HG03575 (cell line): ENCODE measurements around the gene SVOP.

Experiments
- ATAC-seq: cut with Tn5 transposase; IDR thresholded peaks from one replicate; pipeline ENCODE4 v1.9.1; 2021; ENCODE audit not compliant: unreplicated experiment, insufficient number of reproducible peaks, low FRiP score; ENCODE audit errors: extremely low read depth

Gene SVOP

DNA sequence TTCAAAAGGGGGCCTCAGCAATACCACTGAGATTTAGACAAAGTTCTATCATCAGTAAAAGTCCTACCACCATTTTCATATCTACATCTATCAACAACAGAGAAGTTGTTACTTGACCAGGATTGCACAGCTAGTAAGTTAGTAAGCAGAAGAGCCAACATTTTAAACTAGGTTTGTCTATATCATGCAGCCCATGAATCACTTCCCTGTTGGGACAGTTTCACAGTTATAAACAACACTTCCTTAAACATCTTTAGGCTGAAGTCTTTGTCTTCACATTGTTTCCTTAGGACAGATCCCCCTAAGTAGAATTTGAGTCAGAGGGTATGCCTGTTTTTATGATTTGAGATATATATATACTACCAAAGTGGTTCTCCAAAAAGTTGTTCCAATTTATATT is 72.5 kb downstream of the SVOP start:
- ATAC-seq: no peak

DNA sequence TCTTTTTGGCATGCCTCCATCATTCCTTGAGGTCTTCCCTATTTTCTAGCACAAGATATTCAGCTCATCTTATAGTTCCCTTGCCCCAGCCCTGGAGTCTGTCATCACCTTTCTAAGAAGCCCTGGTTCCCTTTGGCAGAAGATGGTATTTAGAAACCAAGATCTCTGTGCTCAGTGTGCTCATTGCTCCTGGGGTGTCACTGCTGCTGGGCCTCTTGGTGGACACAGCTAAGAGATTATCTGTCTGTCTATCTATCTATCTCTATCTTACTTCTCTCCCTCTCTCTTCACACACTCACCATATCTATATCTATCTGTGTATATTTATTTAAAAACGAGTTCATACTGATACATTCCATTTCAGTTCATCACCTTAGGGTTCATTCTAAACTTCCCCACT is 73.8 kb downstream of the SVOP start:
- no peak for ATAC-seq

DNA sequence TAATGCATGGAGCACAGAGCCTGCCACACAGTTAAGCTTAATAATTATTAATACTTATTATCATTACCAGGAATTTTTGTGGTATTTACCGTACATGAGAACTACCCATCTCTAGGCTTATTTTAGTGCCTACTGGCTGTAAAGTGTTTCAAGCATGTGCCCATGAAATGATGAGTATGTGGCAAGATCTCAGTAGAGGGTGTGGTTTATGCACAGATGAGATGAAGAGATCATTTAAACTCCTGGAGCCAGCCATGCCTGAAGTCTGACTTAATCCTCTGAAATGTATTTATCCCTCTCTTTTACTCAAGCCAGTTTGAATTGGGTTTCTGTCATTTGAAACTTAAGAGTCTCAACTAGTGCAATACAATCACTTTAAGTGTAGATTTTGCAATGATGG is 80.7 kb downstream of the SVOP start:
- no peak for ATAC-seq

DNA sequence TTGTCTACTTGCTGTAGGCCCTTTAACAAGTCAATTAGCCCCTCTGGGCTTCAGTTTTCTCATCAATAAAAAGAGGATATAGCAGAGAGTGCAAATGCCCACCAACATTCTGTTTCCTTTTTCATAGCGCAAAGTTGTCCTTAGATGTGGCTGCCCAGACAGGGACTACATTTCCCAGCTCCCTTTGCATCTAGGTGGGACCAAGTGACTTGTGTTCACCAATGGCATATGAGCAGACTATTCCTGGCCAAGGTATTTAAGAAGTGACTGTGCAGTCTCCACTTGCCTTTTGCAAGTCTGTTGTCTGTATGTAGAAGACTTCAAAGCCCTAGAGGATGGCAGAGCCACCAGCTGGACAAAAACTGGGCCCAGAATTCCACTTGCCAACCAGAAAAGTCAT is 81.3 kb downstream of the SVOP start:
- peak; percentile 53 for ATAC-seq

DNA sequence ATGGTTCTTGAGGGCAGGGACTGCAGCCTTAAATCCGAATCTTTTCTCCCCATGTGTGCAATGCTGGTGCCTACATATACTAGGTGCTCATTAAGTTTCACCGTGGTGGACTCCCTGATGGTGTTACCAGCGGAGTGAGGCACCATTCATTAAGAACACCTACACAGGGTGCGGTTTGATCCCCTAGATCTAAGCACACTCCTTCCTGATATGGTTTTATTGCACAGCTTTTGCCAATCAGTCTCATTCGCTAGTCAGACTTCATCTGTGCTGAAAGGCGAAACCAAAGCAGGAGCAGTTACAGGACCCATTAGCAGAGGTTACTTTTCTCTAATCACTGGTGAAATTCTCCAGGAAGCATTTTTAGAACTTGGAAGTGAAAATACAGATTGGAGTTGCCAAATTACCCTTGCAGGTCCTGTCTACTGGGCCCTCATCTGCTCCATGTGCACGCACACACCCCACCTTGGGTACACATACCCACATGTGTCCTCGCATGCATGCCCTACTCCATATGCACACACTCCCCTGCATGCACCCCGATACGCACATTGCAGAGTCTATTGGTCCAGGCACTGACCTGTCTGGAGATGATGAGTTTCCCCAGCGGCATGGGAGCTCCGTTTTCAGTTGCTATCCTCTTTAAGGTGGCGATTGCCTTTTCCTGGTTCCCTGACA is 82.5 kb downstream of the SVOP start:
- no peak for ATAC-seq

DNA sequence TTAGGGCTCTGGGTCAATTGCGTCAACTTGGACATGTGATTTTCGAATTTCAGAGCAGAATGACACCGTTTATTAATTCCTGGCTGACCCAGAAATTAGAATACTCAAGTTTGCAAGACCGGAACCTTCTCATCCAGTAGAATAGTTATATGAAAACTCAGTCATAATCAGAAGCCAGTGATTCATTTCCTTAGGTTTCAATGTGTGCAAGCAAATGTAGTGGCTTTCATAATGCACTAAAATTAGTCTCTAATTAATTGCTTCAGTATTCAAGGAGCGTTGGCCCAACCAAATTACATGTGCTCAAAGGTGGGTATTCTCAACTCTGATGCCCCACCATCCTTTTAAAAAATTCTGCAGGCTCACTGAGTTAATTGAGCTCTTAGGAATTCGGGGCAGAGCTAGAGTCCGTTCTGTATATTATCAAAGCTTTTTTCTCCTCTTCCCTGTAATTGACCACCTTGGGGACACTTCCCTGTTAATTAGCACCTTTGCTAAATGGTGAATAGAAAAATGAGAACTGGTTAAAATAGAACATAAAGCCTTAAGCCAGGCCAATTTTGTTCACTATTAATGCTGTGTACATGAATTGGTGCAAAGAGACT is 85.6 kb downstream of the SVOP start:
- no peak for ATAC-seq

DNA sequence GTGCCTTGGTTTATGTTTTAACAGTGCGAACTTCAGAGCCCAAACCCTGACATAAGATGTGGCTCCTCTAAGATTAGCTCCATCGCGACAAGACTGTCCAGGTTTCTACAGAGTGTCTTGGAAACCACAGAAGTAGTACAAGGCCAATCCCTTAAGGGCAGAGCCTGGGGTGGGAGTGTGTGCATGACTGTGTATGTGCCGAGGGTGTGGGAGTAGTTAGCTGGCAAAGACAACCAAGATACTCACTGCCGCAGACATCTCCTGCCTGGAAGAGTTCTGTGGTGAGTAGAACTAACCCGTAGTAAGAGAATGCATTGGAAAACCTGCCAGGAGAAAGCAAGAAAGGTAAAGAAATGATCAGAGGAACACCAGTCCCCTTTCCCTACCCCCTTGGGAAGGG is 86.9 kb downstream of the SVOP start:
- ATAC-seq: no peak

DNA sequence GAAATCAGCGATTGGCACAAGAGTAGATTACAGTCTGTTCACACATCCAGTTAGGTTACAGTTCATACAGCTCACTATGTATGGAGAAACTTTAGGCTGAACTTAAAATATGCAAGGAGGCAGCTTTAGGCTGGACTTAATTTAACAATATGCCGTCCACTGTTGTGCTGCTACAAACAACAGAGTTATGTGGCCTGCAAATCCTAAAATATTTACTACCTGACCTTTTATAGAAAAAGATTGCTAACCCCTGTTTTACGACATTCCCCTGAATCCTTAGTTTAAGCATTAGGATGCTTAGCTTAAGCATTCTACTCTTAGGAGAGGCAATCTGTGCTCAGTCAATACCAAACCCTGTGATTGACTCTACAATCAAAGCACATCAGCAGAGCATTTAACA is 90.1 kb downstream of the SVOP start:
- ATAC-seq: no peak

DNA sequence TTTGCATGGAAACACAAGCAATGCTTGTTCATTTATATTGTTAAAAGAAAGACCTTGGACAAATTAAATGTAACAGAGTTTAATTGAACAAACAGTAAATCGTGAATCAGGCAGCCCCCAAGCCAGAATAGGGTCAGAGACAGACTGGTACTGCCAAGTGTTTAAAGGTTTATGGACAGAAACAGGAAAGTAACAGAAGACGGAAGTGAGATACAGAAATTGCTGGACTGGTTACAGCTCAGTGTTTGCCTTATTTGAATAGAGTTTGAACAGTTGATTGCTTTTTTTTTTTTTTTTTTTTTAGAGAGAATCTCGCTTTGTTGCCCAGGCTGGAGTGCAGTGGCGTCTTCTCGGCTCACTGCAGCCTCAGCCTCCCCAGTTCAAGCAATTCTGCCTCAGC is 90.7 kb downstream of the SVOP start:
- ATAC-seq: no peak

DNA sequence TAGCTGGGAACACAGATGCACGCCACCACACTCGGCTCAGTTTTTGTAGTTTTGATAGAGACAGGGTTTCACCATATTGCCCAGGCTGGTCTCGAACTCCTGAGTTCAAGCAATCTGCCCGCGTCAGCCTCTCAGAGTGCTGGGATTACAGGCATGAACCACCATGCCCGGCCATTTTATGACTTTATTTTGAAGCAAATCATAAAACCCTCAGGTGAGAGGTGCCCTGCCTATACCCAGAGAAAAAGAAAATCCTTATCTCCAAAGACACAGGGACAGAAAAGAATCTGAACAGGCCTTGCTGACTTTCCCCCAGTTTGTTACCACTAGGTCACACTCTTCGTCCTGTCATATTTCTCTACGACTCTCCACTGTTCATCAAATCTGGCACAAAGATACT is 92.2 kb downstream of the SVOP start:
- ATAC-seq: no peak

DNA sequence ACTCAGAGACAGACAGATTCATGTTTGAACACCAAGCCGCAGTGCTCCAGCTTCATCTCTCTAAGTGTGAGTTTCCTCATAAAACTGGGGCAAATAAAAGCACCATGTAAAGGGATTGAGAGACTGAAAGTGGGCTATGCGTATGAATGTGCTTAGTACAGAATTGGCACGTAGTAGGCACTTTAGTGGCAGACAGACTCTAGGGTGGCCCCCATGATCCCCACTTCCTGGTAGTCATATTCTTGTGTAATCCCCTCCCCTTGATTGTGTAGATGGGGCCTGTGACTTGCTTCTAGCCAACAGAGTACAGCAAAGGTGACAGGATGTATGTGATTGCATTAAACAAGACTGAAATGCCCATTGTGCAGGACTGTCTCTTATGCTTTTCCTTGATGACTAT is 98.0 kb downstream of the SVOP start:
- ATAC-seq: no peak

DNA sequence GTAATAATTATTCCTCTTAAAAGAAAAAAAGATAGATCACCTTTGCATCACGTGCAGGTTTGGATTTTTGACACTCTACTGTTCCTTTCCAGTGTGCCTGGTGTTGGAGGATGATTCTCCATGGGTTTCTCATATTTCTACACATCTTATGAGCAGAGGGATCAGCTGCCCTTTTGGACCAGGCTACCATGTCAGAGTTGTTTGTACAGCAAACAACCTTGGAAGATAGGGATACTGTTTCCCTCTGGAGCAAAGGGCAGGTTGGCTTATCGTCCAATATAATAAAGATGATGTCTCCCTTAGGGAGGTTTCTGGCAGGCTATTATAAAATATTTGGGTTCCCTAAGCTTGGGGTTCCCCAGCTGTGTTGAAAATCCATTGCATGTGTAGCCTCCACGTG is 98.9 kb downstream of the SVOP start:
- no peak for ATAC-seq

DNA sequence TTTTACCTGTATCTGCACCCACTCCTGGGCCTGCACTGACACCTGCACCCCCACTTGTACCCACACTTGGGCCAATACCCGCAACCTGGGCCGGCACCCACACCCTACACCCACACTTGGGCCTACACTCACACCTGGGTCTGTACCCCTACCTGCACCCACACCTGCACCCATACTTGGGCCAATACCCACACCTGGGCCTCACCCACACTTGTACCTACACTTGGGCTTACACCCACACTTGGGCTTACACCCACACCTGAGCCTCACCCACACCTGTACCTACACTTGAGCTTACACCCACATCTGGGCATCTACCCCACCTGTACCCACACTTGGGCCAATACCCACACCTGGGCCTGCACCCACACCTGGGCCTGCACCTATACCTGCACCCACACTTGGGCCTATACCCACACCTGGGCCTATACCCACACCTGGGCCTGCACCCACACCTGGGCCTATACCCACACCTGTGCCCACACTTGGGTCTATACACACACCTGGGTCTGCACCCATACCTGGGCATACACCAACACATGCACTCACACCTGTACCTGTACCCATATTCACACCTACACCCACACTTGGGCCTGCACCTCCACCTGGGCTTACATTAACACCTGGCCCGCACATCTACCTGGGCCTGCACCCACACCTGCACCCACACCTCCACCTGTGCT is 101.8 kb downstream of the SVOP start:
- ATAC-seq: no peak

DNA sequence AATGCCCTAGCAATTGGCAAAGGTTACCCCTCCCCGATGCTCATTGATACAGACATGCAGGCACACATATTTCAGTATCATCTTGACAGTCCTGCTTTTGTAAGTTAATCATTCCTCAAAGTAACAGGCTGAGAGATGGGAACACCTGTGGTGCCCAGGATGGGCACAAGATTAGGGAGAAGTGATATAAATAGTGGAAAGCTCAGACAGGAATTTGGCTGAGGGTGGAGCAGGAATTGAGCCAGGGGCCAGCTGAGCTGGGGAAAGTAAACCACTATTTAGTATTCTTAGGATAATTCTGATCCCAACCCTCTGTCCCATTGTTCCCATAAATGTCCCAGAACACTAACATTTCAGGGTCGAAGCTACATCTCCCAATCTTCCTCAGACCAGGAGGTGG is 102.7 kb downstream of the SVOP start:
- no peak for ATAC-seq

DNA sequence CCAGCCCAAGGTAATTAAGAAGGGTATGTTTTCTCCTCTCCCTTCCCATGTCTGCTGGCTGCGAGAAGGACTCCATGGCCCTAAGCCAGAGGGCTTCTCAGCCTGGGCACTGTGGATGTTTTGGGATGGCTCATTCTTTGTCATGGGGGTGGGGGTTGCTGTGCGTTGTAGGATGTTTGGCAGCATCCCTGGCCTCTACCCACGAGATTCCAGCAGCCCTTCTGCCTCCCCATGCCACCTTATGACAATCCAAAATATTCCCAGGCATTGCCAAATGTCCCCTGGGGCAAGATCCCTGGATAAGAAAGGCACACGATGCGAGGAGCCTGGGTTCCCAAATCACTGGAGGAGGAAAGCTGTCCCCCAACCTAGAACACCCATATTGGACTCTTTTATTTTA is 104.5 kb downstream of the SVOP start:
- ATAC-seq: no peak

DNA sequence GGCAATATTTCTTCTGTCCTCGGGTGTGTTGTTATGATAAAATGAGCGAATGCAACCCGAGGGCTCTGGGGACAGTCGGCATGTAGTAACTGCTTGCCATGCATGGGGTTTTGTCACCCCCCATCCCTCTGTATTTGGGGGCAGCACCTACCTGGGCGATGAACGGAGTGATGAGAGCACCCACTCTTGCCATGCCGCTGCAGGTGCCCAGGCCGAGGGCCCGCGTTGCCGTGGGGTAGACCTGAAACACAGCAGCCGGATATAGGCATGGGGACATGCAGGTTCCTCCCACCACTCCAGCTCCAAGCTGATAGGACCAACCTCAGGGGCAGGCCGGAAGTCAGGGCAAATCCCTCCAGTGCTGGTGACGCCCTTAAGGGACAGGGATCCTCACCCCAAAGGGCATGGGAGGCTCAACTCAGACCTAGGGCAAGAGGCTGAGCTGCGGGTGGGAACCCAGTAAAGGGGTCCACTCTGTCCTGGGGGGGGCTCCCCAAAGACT is 105.2 kb downstream of the SVOP start:
- no peak for ATAC-seq

DNA sequence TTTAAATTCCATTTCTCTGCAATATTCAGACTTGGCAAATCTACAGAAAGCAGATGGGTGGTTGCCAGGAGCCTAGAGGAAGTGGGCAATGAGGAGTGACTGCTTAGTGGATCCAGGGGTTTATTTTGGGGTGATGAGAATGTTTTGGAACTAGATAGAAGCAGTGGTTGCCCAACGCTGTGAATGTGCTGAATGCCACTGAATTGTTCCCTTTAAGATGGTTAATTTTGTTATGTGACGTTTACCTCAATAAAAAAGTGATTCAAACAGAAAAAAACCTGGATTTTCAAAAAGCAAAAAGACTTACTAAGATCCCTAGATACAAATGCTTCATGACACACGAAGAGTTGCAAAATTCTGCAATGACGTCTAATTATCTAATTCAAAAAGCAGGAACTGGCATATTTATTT is 106.7 kb downstream of the SVOP start:
- no peak for ATAC-seq

DNA sequence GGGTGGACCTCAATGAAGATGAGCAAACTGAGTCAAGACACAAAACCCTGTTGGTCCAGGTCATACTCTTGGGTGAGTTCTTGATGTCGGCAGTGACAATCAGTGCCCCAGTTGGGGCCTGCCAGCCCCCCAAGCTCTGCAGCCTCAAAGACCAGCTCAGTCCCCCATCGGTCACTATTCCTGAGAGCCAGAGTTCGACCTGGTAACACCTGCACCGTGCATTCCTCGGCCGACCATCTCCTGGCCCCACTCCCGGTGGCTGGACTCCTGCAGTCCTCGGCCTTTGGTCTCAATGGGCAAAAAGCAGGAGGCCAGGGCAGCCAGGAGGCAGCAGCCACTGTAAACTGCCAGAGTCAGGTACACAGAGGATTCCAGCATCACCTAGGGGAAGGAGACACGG is 108.5 kb downstream of the SVOP start:
- ATAC-seq: no peak

DNA sequence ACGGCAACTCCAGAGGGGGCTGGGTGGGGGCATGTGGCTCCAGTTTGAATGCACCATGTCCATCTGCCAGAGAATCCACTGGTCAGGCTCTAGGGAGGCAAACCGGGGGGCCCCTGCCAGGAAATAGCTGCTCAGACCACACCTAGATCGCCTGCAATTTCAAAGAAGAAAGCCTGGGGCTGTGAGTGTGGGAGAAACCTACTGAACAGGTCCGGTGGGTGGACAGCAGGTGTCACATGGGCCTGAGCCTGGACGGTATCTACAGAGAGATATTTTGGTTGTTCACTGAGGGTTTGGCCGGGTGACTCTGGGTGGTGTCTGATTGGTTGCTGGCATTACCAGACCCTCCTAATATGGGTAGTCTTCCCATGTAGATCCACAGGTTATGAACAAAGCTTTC is 109.0 kb downstream of the SVOP start:
- ATAC-seq: no peak

DNA sequence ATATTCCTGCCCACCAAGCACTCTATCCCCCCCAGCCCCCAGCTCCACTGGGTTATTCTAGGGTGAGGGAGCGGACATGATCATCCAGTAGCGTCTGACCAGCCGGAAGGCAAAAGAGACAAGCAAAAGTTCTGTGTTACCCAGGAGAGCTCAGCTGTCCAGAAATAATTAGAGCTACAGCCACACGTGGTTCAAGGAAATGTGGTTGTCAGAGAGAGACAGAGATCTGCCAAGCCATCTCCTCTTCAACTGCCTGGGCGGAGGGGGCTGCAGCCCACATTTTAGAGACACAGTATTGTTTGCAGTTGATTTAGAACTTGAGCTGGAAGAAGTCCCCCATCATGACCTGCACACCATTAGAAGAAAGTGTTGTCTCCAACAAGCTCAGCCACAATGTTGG is 110.5 kb downstream of the SVOP start:
- no peak for ATAC-seq
